C4-2B (cell line): ENCODE measurements around the gene PPP2R2B.

ENCODE experiments used
- H3K27ac ChIP-seq: fragments of 450-650 bp; 2 replicates; pipeline ENCODE4 v1.5.1; 2017
- CTCF ChIP-seq: fragments of 450-650 bp; conservative IDR thresholded peaks from 2 replicates; pipeline ENCODE4 v1.5.1; 2017; ENCODE audit warnings: mild to moderate bottlenecking
- ZFX ChIP-seq: fragments of 450-650 bp; IDR thresholded peaks from 2 replicates; pipeline ENCODE4 v1.6.1; 2017

Gene PPP2R2B

DNA sequence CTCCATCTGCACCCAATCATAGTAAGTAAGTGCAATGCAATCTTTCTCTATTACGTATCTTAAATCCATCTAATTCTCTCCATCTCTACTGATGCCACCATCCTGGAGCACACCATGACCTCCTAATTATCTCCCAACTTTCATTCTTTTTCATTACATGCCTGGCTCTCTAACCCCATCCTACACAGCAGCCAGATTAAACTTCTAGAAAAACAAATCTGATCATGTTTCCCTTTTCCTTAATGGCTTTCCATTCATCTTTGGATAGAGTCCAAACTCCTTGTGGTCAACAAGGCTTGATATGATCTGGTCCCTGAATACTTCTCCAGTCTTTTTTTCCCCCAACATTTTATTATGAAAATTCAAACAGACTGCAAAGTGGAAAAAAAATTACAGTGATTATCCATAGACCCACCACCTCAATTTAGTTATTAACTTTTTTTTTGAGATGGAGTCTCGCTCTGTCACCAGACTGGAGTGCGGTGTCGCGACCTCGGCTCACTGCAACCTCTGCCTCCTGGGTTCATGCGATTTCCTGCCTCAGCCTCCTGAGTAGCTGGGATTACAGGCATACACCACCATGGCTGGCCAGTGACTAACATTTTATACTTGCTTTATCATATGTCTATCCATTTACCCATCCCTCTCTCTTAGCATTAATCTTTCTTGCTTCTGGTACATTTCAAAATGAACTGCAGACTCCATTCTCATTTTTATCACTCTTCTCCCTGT, 5.2 kb downstream of the PPP2R2B start:
- no peak for TF ChIP-seq ZFX
- no peak for TF ChIP-seq CTCF
- H3K27ac ChIP-seq: no peak overlapping the region

DNA sequence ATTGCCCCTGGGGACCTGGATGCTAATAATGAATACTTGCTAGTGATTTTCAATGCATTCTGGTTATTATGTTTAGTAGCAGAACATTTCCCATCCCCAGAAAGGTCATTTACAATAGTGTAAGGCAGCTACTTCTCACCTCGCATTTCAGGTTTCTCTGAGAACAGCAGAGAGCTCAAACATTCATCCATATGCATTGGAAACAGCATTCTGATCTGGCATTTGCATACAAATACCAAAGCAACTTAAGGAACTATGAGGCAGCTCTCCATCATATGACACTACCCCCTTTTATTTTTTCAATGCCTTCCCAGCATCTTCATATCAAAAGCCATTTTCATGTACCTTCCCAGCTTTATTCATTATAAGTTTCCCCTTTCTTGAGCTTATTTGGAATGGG, 6.4 kb downstream of the PPP2R2B start:
- TF ChIP-seq CTCF (no peak), ZFX (no peak)
- H3K27ac ChIP-seq: no peak overlapping the region

GRCh38 chr5:146867996-146868708, 10.4 kb downstream of the PPP2R2B start:
- H3K27ac ChIP-seq: no peak overlapping the region
- TF ChIP-seq CTCF (no peak), ZFX (no peak)

GRCh38 chr5:146866263-146866662, 12.3 kb downstream of the PPP2R2B start:
- TF ChIP-seq CTCF (no peak), ZFX (no peak)
- H3K27ac ChIP-seq: no peak overlapping the region

DNA sequence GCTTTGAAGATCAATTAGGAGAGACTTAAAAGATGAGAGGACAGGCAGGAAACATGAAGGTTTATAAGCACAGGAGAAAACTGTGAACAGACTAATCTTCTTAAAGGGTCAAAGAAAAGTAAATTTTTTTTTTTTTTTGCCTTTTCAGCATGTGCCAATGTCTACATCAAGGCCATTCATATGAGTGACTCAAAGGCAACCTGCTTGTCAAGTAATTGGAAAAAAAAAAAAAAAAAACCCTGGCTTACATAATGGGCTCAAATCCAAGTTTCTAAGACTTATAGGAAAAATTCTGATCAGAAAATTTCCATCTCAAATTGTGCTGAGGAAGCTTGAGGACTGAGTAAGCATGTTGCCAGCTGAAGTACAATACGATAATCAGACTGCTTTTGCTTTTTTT, 15.9 kb downstream of the PPP2R2B start:
- TF ChIP-seq ZFX (no peak), CTCF (no peak)
- H3K27ac ChIP-seq: no peak overlapping the region

GRCh38 chr5:146860213-146860893, 18.2 kb downstream of the PPP2R2B start:
- H3K27ac ChIP-seq: no peak overlapping the region
- TF ChIP-seq CTCF: no peak
- no peak for TF ChIP-seq ZFX

DNA sequence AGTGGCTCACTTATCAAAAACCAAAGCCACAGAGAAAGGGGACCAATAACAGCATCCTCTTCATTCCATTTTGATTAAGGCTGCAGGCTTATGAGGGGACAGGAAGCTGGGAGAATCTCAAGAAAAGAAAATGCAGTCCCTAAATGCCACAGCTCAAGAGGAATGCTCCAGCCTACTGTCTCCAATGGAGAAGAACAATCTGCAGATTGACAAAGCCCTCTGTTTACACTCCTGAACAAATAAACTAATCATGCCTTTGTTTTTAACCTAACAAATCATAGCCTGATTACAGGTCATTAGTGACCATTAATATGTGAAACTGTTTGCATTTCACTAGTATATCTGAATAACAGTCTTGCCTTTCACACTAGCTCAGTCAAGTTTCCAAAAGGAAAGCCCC, 26.5 kb downstream of the PPP2R2B start:
- H3K27ac ChIP-seq: no peak overlapping the region
- TF ChIP-seq ZFX (no peak), CTCF (no peak)
